Measurements from ENCODE around the gene ASPA. TPM values are rescaled to one million over a fixed set of nuclear protein-coding genes. Genes with fewer than 3 reads are reported as not detected.
A peak's percentile ranks its signal among the peaks of the same experiment; 100 is the strongest.

The ASPA gene
- total RNA-seq, 1 experiment from 2014 or later = 0.23 TPM

DNA sequence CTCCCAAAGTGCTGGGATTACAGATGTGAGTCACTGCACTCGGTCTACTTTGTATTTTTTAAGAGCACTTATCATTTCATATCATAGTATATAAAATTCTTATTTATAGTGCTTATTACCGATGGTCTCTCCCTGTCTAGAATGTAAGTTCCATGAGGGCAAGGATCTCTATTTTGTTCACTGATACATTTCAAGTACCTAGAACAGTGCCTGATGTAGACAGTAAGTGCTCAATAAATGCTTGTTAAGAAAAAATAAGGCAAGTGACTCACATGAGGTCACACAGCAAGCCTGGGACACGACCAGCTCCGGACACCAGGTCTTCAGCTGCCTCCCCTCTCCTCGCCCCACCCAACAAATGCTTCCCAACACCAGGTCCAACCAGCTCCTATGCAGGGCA is 58.0 kb downstream of the ASPA start:
- no peak for DNase-seq (ENCODE audit: low read depth)

- DNase-seq (ENCODE audit: low read depth) = peak; percentile 38
These were observed 59.1 kb downstream of the ASPA start for GRCh38 chr17:3534881-3535252.

DNA sequence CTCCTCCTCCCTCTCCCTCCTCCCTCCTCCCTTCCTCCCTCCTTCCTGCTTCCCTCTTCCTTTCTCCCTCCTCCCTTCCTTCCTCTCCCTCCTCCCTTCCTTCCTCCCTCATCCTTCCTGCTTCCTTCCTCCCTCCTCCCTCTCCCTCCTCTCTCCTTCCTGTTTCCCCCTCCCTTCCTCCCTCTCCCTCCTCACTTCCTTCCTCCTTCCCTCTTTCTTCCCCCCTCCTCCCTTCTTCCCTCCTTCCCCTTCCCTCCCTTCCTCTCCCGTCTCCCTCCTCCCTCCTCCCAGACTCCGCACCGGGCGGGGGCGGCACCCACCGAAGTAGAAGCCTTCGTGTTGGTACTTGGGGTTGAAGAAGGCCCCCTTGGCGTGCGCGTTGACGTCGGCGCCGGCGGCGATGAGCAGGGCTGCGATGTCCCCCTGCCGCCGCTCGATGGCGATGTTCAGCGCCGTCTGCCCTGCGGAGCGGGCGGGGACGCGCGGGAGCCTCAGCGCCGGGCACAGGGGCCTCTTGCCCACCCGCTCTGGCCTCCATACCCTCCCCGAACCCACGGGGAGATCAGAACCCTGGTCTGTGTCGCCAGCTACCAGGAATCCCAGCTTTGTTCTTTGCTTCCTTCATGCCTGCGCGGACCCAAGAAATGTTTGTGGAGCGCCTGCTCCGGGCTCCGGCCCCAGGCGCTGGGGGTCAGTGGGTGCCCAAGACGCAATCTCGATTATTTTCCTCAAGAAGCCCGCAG is 59.6 kb downstream of the ASPA start:
- DNase-seq (ENCODE audit: low read depth) = peak; percentile 67

DNA sequence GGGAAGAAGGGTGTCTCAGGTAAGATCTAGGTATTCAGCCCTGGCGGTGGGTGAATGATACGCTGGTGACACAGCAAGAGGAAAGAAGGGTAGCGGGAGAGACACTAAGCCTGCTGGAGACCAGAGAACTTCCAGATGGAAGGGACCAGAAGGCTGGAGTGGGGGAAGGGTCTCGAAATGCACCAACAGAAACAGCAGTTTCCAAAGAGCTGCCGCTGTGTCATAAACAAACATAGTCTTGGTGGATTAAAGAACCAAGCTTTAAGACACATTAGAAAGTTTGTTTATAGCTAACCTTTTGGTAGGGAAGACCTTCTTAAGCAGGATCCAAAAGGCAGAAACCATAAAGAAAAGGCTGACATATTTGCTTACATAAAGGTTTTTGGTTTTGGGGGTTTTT is 60.9 kb downstream of the ASPA start:
- no peak for DNase-seq (ENCODE audit: low read depth)

DNA sequence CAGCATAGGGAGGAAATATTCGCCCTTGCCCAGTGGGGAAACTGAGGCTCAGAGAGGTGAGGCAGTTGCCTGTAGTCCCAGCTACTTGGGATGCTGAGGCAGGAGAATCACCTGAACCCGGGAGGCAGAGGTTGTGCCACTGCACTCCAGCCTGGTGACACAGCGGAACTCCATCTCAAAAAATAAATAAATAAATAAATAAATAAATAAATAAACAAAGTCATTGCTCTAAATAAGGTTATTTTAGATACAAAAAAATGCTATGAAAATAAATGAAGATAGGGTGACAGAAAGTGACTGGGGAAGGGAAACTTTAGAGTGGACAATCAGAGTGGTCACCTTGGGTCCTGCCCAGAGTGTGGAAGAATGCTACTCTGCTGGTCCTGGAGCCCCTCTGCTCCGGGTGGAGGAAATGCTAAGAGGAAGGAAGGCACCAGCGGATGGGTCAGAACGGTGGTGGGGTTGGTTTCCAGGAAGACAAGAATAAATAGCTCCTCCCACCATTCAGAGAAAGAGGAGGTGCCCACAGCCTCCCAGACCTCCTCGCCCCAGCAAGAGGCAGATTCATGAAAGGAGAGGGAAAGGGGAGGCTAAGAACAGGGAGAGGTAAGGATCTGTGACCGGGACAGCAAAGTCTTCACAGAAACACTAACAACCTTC is 64.2 kb downstream of the ASPA start:
- DNase-seq (ENCODE audit: low read depth) = no peak

DNA sequence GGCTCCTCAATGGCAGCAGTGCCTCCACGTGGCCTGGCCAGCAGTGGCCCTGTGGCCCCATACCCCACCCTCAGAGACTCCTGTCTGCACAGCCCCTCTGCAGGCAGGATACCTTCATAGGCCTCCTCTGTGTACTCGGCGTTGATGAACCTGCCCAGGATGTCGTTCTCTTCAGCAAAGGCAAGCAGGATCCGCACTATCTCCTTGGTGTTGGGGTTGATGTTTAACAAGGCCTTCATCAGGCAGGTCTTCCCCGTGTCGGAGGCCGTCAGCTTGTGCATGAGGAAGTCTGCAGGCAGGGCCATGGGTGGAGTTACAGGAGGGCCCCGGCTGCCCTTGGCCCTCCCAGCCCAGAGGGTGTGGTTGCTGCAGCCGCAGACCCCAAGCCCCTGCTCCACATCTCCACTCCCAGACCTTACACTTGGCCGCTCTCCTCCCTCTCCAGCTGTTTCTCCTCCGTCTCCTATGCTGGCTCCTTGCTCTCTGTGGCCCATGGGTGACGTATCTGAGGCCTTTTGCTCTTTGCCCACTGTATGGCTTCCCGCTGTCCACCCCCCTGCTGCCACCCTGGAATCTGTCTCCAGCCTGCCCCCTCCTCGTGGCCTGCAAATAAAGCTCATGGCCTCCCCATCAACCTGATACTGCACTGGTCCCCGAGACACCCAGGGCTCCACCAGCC is 66.8 kb downstream of the ASPA start:
- DNase-seq (ENCODE audit: low read depth) = no peak

DNA sequence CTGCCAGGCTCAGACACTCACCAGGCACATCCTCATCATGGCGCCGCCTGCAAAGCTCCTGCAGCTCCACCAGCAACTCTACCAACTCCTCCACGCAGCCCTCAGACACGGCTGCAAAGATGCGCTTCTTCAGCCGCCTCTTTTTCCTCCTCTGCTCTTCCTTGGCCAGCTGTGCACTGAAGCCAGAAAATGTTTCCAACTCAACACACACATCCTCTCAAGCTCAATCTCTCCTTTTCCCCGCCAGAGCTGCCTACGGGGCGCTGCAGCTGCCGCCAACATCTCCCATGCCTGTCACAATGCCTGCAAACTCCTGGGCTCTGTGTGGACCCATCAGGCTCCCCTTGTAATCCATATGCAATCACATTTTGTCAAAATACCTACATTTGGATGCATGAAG is 67.7 kb downstream of the ASPA start:
- DNase-seq (ENCODE audit: low read depth) = no peak

DNA sequence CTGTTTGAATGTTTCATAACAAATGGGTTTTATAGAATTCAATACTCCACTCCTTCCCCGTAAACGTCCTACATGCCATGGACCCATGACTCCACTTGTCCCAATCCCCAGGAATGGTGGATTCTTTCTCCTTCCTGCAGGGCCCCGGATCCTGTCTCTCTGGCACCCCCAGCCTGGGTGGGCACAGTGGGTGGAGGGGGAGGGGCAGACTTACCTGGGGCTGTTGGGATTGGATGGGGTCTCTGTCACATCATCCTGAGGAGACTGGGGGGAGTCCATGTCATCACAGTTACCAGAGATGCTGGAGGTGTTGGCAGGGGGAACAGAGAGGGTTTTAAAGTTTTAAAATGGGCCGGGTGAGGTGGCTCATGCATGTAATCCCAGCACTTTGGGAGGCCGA is 68.6 kb downstream of the ASPA start:
- DNase-seq (ENCODE audit: low read depth) = no peak

GRCh38 chr17:3545151-3545550 is 69.4 kb downstream of the ASPA start:
- DNase-seq (ENCODE audit: low read depth) = no peak

GRCh38 chr17:3546521-3546920 is 70.7 kb downstream of the ASPA start:
- no peak for DNase-seq (ENCODE audit: low read depth)

- no peak for DNase-seq (ENCODE audit: low read depth)
These were observed 71.2 kb downstream of the ASPA start for GRCh38 chr17:3546997-3547396.

GRCh38 chr17:3547628-3548027 is 71.8 kb downstream of the ASPA start:
- no peak for DNase-seq (ENCODE audit: low read depth)

DNA sequence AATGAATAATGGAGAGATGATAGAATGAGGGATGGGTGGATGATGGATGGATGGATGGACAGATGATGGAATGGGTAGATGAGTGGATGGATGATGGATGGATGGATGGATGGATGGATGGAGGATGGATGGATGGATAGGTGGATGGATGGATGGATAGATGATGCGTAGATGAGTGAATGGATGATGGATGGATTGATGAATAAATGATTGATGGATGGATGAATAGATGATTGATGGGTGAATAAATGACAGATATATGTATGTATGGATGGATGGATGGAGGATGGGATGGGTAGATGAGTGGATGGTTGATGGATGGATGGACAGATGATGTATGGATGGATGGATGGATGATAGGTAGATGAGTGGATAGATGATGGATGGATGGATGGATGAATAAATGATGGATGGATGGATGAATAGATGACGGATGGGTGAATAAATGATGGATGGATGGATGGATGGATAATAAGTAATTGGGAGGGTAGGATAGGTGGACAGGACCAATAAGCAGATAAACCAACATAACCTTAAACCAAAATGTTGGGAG is 73.9 kb downstream of the ASPA start:
- no peak for DNase-seq (ENCODE audit: low read depth)

DNA sequence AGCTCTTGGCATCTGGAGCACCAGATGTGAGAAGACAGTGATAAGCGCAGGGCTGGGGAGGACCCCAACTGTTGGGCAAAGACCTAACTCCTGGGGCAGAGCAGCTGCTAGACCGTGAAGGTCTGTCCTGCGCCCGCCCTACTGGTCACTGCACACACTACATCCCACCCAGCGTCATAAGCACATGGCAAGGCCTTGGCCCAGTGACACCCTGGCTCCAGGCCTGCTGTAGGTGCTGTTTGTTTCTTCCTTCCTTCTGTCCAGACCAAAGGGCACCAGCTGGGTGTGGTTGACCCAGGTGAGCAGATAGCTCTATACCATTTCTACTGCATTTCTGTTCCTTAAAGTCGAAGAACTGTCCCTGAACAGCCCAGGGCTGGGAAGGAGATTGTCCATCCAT is 75.4 kb downstream of the ASPA start:
- no peak for DNase-seq (ENCODE audit: low read depth)

- no peak for DNase-seq (ENCODE audit: low read depth)
These were observed 77.1 kb downstream of the ASPA start for GRCh38 chr17:3552916-3553315.

Other genes starting within 250 kb of the ASPA start
- gene OR3A1, start 177.6 kb upstream of the ASPA start, total RNA-seq (2014; rRNA removed) = not detected in 2 replicates
- not detected in 2 replicates for gene OR3A2, start 89.7 kb upstream of the ASPA start, total RNA-seq (2014; rRNA removed)
- gene OR1E1, start 77.6 kb upstream of the ASPA start, total RNA-seq (2014; rRNA removed) = not detected in 2 replicates
- not detected in 2 replicates for gene OR3A3, start 64.6 kb upstream of the ASPA start, total RNA-seq (2014; rRNA removed)
- gene OR1E2, start 42.2 kb upstream of the ASPA start, total RNA-seq (2014; rRNA removed) = not detected in 2 replicates
- not detected in 2 replicates for gene SPATA22, start 4.2 kb upstream of the ASPA start, total RNA-seq (2014; rRNA removed)
- gene TRPV3, start 81.8 kb downstream of the ASPA start, total RNA-seq (2014; rRNA removed) = 0.71 and 1.3 TPM in 2 replicates
- 0.51 and 0.86 TPM in 2 replicates for gene TRPV1, start 133.4 kb downstream of the ASPA start, total RNA-seq (2014; rRNA removed)
- gene SHPK, start 160.3 kb downstream of the ASPA start, total RNA-seq (2014; rRNA removed) = 17.4 and 17.8 TPM in 2 replicates
- 20.3 and 29.1 TPM in 2 replicates for gene CTNS, start 160.8 kb downstream of the ASPA start, total RNA-seq (2014; rRNA removed)
- gene TAX1BP3, start 192.6 kb downstream of the ASPA start, total RNA-seq (2014; rRNA removed) = 259 and 286 TPM in 2 replicates
- gene EMC6, start 192.8 kb downstream of the ASPA start, total RNA-seq (2014; rRNA removed) = 13.0 and 42.7 TPM in 2 replicates
- gene P2RX5, start 220.2 kb downstream of the ASPA start, total RNA-seq (2014; rRNA removed) = 21.5 and 28.6 TPM in 2 replicates
- gene HASPIN, start 247.9 kb downstream of the ASPA start, total RNA-seq (2014; rRNA removed) = 14.7 and 17.0 TPM in 2 replicates